HepG2 (cell line): Measurements from ENCODE around the gene OSM. TPM values are rescaled to one million over a fixed set of nuclear protein-coding genes. Genes with fewer than 3 reads are reported as not detected.

Experiments
- AGO2 ChIP-seq: fragments of 200-400 bp; formaldehyde crosslinking; optimal IDR thresholded peaks from 2 replicates; pipeline ENCODE3; 2017; ENCODE audit warnings: mild to moderate bottlenecking, low read depth, low read length, moderate library complexity
- ATF7 ChIP-seq, 2 experiments: fragments of 450-650 bp in 1 of 2; sonication (generic) in 1 of 2; formaldehyde crosslinking in 1 of 2; IDR thresholded peaks; 2 replicates each; pipeline versions ENCODE4 v1.4.0 to v1.6.1; 2016 to 2020; ENCODE audit warnings: antibody characterized with exemption in 1 of 2, mild to moderate bottlenecking in 1 of 2, missing genetic modification reagents in 1 of 2
- ETV5 ChIP-seq: IDR thresholded peaks from 2 replicates; pipeline ENCODE4 v1.6.1; 2018; ENCODE audit warnings: missing biosample characterization, missing genetic modification reagents, inconsistent platforms, borderline replicate concordance
- HDAC2 ChIP-seq: sonication (generic); formaldehyde crosslinking; IDR thresholded peaks from 2 replicates; pipeline ENCODE4 v1.4.0; 2020; ENCODE audit warnings: missing genetic modification reagents
- JDP2 ChIP-seq: sonication (generic); formaldehyde crosslinking; IDR thresholded peaks from 2 replicates; pipeline ENCODE4 v1.8.1; 2022; ENCODE audit warnings: missing genetic modification reagents, borderline replicate concordance
- NR3C1 ChIP-seq: sonication (generic); formaldehyde crosslinking; IDR thresholded peaks from 2 replicates; pipeline ENCODE4 v1.4.0; 2020; ENCODE audit warnings: missing genetic modification reagents
- POLR2G ChIP-seq: fragments of 200-400 bp; formaldehyde crosslinking; IDR thresholded peaks from 2 replicates; pipeline ENCODE4 v1.6.1; 2018; ENCODE audit warnings: mild to moderate bottlenecking, low read depth, low read length, moderate library complexity
- SAP130 ChIP-seq: IDR thresholded peaks from 2 replicates; pipeline ENCODE4 v1.6.1; 2016; ENCODE audit warnings: low read depth
- SUZ12 ChIP-seq: fragments of 150-350 bp; IDR thresholded peaks from 2 replicates; pipeline ENCODE4 v1.6.1; 2014; ENCODE audit warnings: low read depth, low read length
- TBP ChIP-seq: sonication (generic); formaldehyde crosslinking; IDR thresholded peaks from 2 replicates; pipeline ENCODE4 v1.5.0; 2020; ENCODE audit warnings: missing genetic modification reagents
- TCF7L2 ChIP-seq: IDR thresholded peaks from 2 replicates; pipeline ENCODE4 v1.6.1; 2011; ENCODE audit warnings: mild to moderate bottlenecking, low read depth, low read length, moderate library complexity
- TEAD3 ChIP-seq: optimal IDR thresholded peaks from 2 replicates; pipeline ENCODE3; 2016; ENCODE audit warnings: borderline replicate concordance
- TP53 ChIP-seq: sonication (generic); formaldehyde crosslinking; conservative IDR thresholded peaks from 2 replicates; pipeline ENCODE4 v1.4.0; 2020; ENCODE audit warnings: missing genetic modification reagents
- ZBTB37 ChIP-seq: sonication (generic); formaldehyde crosslinking; IDR thresholded peaks from 2 replicates; pipeline ENCODE4 v1.4.0; 2020; ENCODE audit warnings: mild to moderate bottlenecking, missing genetic modification reagents
- ZC3H4 ChIP-seq: sonication (generic); formaldehyde crosslinking; IDR thresholded peaks from 2 replicates; pipeline ENCODE4 v1.4.0; 2020; ENCODE audit warnings: missing genetic modification reagents, borderline replicate concordance
- ZNF225 ChIP-seq: sonication (generic); formaldehyde crosslinking; IDR thresholded peaks from 2 replicates; pipeline ENCODE4 v1.4.0; 2020; ENCODE audit warnings: mild to moderate bottlenecking, missing genetic modification reagents
- ZNF451 ChIP-seq: sonication (generic); formaldehyde crosslinking; IDR thresholded peaks from 2 replicates; pipeline ENCODE4 v1.5.0; 2020; ENCODE audit warnings: mild to moderate bottlenecking, missing genetic modification reagents
- ZNF546 ChIP-seq: sonication (generic); formaldehyde crosslinking; conservative IDR thresholded peaks from 2 replicates; pipeline ENCODE4 v1.8.1; 2023; ENCODE audit warnings: mild to moderate bottlenecking, missing genetic modification reagents
- ZNF687 ChIP-seq: sonication (generic); formaldehyde crosslinking; IDR thresholded peaks from 2 replicates; pipeline ENCODE4 v1.5.1; 2020; ENCODE audit warnings: mild to moderate bottlenecking, missing genetic modification reagents, moderate library complexity
- ZNF75D ChIP-seq: sonication (generic); formaldehyde crosslinking; IDR thresholded peaks from 2 replicates; pipeline ENCODE4 v1.8.1; 2023; ENCODE audit warnings: missing genetic modification reagents, mild to moderate bottlenecking, borderline replicate concordance
- ZSCAN9 ChIP-seq: IDR thresholded peaks from 2 replicates; pipeline ENCODE4 v1.6.1; 2016; ENCODE audit warnings: borderline replicate concordance
- polyA plus RNA-seq, 8 experiments: library from polyadenylated mRNA; depleted of rRNA in 3 of 8; stranded (reverse) in 7 of 8; unstranded in 1 of 8; fragments of >200 nt; fragmentation: Illumina TruSeq in 4 of 8; extraction: Trizol in 4 of 8; gene quantifications; 2 replicates each; pipeline versions ENCODE4 v1.2.1 to v1.2.3, GENCODE V29; 2011 to 2016; ENCODE audit warnings: low read depth in 4 of 8, missing spikeins in 1 of 8, mixed read lengths in 1 of 8; ENCODE audit not compliant: insufficient read depth in 1 of 8
- total RNA-seq, 5 experiments: library from RNA; depleted of rRNA; stranded (reverse); fragments of >200 nt; fragmentation: Illumina TruSeq; extraction: Trizol; gene quantifications; 2 replicates each; pipeline ENCODE4 v1.2.3, GENCODE V29; 2016; ENCODE audit warnings: low read depth in 1 of 5
- TF ChIP-seq, protein P1 (sequence below): sonication (generic); formaldehyde crosslinking; IDR thresholded peaks from 2 replicates; pipeline ENCODE4 v1.4.0; 2020; ENCODE audit warnings: missing genetic modification reagents
- TF ChIP-seq, protein P2 (sequence below): sonication (generic); formaldehyde crosslinking; conservative IDR thresholded peaks from 2 replicates; pipeline ENCODE4 v1.4.0; 2020; ENCODE audit warnings: missing genetic modification reagents

OSM gene
- total and polyA plus RNA-seq, 2 of the 13 experiments (the other 11 are each of a cell fraction or from before 2014, with no cell fraction given), result not detected

- no peak for TF ChIP-seq ZNF451 (CRISPR knock-in tag)
- no peak for TF ChIP-seq AGO2
- no peak for TF ChIP-seq TBP (CRISPR knock-in tag)
- no peak; the same call in 1 of the 2 replicates for TF ChIP-seq SAP130 (CRISPR knock-in tag)
- no peak for TF ChIP-seq TCF7L2
- no peak for TF ChIP-seq ZNF225 (CRISPR knock-in tag)
- 0 out of 2 replicates have a peak, but pooled peaks have one; percentile 20 for TF ChIP-seq HDAC2 (CRISPR knock-in tag)
- TF ChIP-seq ETV5, result no peak
- no peak for TF ChIP-seq ZC3H4 (CRISPR knock-in tag)
- TF ChIP-seq, protein P1, sequence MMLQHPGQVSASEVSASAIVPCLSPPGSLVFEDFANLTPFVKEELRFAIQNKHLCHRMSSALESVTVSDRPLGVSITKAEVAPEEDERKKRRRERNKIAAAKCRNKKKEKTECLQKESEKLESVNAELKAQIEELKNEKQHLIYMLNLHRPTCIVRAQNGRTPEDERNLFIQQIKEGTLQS (CRISPR knock-in tag), result no peak
- TF ChIP-seq POLR2G, result no peak
- no peak for TF ChIP-seq ATF7 (IDR thresholded peaks at IDR 0.05)
- TF ChIP-seq ATF7 (CRISPR knock-in tag; IDR thresholded peaks at IDR 0.05), result no peak
- TF ChIP-seq ZNF546 (CRISPR knock-in tag), result no peak
- TF ChIP-seq ZNF687, result peak; percentile 44; the same call in 1 of the 2 replicates
- TF ChIP-seq SUZ12, result no peak
- TF ChIP-seq, protein P2, sequence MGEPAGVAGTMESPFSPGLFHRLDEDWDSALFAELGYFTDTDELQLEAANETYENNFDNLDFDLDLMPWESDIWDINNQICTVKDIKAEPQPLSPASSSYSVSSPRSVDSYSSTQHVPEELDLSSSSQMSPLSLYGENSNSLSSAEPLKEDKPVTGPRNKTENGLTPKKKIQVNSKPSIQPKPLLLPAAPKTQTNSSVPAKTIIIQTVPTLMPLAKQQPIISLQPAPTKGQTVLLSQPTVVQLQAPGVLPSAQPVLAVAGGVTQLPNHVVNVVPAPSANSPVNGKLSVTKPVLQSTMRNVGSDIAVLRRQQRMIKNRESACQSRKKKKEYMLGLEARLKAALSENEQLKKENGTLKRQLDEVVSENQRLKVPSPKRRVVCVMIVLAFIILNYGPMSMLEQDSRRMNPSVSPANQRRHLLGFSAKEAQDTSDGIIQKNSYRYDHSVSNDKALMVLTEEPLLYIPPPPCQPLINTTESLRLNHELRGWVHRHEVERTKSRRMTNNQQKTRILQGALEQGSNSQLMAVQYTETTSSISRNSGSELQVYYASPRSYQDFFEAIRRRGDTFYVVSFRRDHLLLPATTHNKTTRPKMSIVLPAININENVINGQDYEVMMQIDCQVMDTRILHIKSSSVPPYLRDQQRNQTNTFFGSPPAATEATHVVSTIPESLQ, result no peak
- TF ChIP-seq TP53 (CRISPR knock-in tag), result no peak
- TF ChIP-seq TEAD3 (CRISPR knock-in tag), result peak; percentile 5
- no peak for TF ChIP-seq JDP2 (CRISPR knock-in tag)
- no peak for TF ChIP-seq NR3C1
- no peak for TF ChIP-seq ZNF75D (CRISPR knock-in tag)
- TF ChIP-seq ZSCAN9 (CRISPR knock-in tag), result no peak
- TF ChIP-seq ZBTB37 (CRISPR knock-in tag), result no peak
Observed at GRCh38 chr22:30286813-30287647, 20.4 kb upstream of the OSM start (continued).
